Measurements from ENCODE around the gene EIF2B5.
A peak's percentile ranks its signal among the peaks of the same experiment; 100 is the strongest.

EIF2B5 gene

DNA sequence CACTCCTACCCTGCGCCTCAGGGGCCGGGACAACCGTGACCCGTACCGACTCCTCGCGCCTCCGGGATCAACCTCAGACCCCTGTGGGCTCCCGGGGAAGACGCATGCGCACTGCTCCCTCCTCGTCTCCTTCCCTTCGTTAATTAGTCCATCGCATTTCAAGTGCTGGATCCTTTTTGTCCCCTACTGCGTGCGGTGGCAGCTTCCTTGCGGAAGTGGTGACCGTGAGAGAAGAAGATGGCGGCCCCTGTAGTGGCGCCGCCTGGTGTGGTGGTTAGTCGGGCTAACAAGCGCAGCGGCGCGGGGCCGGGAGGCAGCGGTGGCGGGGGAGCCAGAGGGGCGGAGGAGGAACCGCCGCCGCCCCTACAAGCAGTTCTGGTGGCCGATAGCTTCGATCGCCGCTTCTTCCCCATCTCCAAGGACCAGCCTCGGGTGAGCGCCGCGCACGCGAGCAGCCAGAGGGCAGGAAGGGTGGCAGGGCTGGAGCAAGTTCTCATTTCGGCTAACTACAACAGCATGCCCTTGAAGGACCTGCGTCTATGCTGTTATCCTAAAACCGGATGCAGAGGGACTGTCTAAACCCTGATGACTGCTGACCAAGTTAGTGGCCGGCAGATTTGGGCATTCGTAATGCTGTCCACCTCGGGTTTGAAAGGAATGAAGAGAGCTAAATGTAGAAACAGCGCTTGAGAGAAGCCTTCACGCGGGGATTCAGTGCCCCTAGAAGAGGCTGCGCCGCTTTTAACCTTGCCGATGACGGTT is at the start of gene EIF2B5:
EIF2B5 (plus strand) TSS at position 210 of the 762 bp plus-strand sequence; CDS start at position 238, 28 bp downstream.
- TF ChIP-seq, protein P1, sequence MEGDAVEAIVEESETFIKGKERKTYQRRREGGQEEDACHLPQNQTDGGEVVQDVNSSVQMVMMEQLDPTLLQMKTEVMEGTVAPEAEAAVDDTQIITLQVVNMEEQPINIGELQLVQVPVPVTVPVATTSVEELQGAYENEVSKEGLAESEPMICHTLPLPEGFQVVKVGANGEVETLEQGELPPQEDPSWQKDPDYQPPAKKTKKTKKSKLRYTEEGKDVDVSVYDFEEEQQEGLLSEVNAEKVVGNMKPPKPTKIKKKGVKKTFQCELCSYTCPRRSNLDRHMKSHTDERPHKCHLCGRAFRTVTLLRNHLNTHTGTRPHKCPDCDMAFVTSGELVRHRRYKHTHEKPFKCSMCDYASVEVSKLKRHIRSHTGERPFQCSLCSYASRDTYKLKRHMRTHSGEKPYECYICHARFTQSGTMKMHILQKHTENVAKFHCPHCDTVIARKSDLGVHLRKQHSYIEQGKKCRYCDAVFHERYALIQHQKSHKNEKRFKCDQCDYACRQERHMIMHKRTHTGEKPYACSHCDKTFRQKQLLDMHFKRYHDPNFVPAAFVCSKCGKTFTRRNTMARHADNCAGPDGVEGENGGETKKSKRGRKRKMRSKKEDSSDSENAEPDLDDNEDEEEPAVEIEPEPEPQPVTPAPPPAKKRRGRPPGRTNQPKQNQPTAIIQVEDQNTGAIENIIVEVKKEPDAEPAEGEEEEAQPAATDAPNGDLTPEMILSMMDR (IDR thresholded peaks at IDR 0.05; ENCODE audit: insufficient read depth, low read depth, low read length, missing control alignments) = peak; percentile 42
- H3K4me3 ChIP-seq (ENCODE audit: low read length) = peak within 1 kb of the TSS; percentile 99
- DNase-seq (ENCODE audit: low read depth) = peak; percentile 90

DNA sequence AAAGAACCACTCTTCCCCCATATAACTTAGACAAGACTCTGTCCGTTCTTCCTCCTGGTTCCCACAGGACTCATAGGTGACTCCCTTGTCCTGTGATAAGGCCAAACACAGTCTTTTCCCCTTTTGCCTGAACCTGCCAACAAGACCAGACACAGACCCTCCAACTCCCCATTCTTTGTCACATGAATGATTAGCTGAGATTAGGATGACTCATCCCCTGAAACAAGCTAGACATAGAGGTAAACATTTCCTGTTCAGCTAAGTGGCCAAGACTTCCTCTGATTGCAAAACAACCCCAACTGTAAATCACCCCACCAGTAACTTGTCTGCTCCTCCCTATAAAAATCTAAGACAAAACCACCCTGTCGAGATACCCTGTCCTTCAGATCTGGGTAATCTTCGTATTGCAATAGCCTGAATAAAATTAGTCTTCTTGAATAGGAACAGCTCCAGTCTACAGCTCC is 49.7 kb upstream of the EIF2B5 start:
- TF ChIP-seq, protein P1 (IDR thresholded peaks at IDR 0.05; ENCODE audit: insufficient read depth, low read depth, low read length, missing control alignments) = no peak
- no peak overlapping the region for H3K4me3 ChIP-seq (ENCODE audit: low read length)
- DNase-seq (ENCODE audit: low read depth) = peak; percentile 95

DNA sequence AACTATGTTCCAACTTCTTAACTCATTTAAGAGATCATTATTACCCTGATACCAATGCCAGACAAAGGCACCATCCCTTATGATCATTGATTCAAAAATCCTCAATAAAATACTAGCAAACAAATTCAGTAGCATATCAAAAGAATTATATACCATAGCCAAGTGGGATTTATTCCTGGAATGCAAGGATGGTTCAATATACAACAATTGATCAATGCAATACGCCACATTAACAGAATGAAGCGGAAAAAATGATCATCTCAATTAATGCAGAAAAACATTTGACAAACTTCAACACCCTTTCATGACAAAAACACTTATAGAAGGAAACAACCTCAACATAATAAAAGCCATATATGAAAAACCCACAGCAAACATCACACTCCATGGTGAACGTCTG is 43.0 kb upstream of the EIF2B5 start:
- H3K4me3 ChIP-seq (ENCODE audit: low read length) = no peak overlapping the region
- TF ChIP-seq, protein P1 (IDR thresholded peaks at IDR 0.05; ENCODE audit: insufficient read depth, low read depth, low read length, missing control alignments) = no peak
- DNase-seq (ENCODE audit: low read depth) = no peak

DNA sequence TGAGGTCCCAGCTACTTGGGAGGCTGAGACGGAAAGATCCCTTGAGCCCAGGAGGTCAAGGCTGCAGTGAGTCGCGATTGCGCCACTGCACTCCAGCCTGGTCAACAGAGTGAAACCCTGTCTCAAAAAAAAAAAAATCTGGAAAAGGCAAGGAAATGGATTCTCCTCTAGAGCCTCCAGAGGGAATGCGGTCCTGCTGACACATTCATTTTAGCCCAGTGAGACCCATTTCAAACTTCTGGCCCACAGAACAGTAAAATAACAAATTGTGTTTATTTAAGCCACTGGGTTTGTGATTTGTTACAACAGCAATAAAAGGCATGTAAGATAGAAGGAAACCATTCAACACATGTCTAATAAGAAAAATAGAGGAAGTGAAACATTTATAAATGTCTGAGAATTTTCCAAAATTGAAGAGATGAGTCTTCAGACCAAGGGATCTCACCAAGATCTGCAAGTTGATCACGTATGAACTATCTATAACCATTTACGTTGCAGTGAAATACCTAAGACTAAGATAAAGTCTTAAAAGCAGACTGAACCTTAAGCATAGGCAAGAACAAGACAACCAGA is 38.3 kb upstream of the EIF2B5 start, which contains the start of gene HTR3E:
HTR3E (plus strand) TSS at position 254 of the 573 bp plus-strand sequence. CDS start 466 bp downstream, outside the sequence.
- TF ChIP-seq, protein P1 (IDR thresholded peaks at IDR 0.05; ENCODE audit: insufficient read depth, low read depth, low read length, missing control alignments) = no peak
- H3K4me3 ChIP-seq (ENCODE audit: low read length) = no peak within 1 kb of the TSS
- DNase-seq (ENCODE audit: low read depth) = no peak

DNA sequence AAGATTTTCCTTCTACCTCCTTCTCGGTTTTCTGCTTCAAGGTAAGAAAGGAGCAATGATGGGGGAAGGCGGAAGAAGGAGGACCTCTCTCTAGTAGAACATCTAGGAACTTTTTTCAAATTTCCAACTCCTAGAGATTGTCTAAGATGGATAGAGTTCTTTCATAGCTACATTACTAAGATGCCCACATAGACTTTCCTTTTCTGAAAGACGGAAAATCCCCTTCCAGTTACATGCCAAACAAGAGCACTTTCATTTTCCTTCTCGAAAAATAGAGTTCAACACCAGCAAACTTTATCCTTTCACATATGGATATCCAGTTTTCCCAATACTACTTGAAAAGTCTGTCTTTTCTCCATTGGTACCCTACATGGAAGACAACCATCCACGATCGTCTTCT is 37.6 kb upstream of the EIF2B5 start:
- DNase-seq (ENCODE audit: low read depth) = no peak
- H3K4me3 ChIP-seq (ENCODE audit: low read length) = no peak overlapping the region
- TF ChIP-seq, protein P1 (IDR thresholded peaks at IDR 0.05; ENCODE audit: insufficient read depth, low read depth, low read length, missing control alignments) = no peak

DNA sequence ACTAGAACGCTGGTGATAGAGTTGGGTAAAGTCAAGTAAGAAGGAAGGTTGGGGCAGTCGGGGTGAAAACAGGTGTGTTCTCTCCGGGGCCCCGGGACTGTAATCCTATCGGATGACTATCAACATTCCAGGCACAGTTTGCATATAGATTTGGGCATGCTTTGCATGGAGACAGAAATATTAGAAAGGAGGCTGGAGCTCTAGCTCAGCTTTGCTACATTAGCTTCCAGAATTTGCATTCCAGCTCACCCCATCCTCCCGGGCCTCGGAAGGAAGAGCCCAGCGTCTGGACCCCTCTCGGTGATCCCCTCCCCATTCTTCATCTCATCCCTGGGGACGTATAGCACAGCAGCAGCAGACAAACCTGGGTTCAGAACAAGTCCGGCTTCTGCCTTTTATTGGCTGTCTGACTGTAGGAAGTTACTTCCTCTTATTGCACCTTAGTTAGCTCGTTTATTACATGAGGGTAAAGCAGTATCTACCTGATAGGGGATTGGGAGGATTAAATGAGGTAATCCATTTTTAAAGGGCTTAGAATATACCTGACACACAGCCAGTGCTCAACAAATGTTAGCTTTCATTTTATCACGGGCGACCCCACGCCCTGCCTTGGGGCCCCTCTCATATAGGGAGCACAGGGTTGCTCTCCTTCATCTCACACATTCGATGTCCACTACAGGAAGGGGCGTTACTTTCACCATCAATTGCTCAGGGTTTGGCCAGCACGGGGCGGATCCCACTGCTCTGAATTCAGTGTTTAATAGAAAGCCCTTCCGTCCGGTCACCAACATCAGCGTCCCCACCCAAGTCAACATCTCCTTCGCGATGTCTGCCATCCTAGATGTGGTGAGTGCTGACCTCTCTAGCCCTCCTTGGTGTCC is 35.1 kb upstream of the EIF2B5 start:
- TF ChIP-seq, protein P1 (IDR thresholded peaks at IDR 0.05; ENCODE audit: insufficient read depth, low read depth, low read length, missing control alignments) = no peak
- DNase-seq (ENCODE audit: low read depth) = no peak
- no peak overlapping the region for H3K4me3 ChIP-seq (ENCODE audit: low read length)

Data from epithelial cell of esophagus (primary cell).